ENCODE measurements around the gene PRR23C.
A peak's percentile ranks its signal among the peaks of the same experiment; 100 is the strongest.

DNA sequence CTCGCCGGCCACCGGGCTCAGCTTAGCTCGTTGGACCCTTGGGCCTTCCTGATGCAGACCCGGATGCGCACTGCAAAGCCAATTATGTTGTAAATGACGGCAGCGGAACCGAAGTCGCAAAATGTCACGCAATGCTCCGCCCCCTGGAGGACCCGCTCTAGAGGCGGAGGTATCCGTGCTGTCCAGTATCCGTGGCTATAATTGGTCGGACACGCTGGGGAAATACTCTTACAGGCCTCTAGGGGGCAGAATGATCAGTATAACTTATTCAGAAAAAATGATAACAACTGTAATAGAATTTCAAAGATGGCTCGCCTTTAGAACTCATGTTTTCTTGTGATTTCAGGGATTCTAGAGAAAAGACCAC lies 23.8 kb downstream of the PRR23C start, which contains the start of gene PRR23B:
- TF ChIP-seq, protein P1, sequence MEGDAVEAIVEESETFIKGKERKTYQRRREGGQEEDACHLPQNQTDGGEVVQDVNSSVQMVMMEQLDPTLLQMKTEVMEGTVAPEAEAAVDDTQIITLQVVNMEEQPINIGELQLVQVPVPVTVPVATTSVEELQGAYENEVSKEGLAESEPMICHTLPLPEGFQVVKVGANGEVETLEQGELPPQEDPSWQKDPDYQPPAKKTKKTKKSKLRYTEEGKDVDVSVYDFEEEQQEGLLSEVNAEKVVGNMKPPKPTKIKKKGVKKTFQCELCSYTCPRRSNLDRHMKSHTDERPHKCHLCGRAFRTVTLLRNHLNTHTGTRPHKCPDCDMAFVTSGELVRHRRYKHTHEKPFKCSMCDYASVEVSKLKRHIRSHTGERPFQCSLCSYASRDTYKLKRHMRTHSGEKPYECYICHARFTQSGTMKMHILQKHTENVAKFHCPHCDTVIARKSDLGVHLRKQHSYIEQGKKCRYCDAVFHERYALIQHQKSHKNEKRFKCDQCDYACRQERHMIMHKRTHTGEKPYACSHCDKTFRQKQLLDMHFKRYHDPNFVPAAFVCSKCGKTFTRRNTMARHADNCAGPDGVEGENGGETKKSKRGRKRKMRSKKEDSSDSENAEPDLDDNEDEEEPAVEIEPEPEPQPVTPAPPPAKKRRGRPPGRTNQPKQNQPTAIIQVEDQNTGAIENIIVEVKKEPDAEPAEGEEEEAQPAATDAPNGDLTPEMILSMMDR (optimal IDR thresholded peaks at IDR 0.05 in 1 of 3, IDR thresholded peaks at IDR 0.05 in 1 of 3, conservative IDR thresholded peaks at IDR 0.05 in 1 of 3; ENCODE audit: extremely low read depth in 1 of 3, insufficient read depth in 2 of 3, low read length in 3 of 3) = peak in 2 of 3 experiments; percentile 9
- TF ChIP-seq EZH2 (IDR thresholded peaks at IDR 0.05; ENCODE audit: low read length) = no peak
